Measurements from ENCODE around the gene BNIP2. TPM values are rescaled to one million over a fixed set of nuclear protein-coding genes. Genes with fewer than 3 reads are reported as not detected.
"Not testable (repeated sequence)": the region's sequence is repeated elsewhere in the genome, so short reads cannot be mapped to it uniquely, and the experiment has no call there.

BNIP2 gene
- total RNA-seq, 1 donor from 2014 or later: 59.2 TPM

GRCh38 chr15:59649603-59650002 is 39.5 kb downstream of the BNIP2 start:
- peaks cover 10% of the 10 kb centered on the region for H3K4me1 Mint-ChIP-seq (ENCODE audit: low read depth)
- peaks cover 19% of the 10 kb centered on the region for H3K36me3 Mint-ChIP-seq (ENCODE audit: low read depth)
- H3K9me3 Mint-ChIP-seq (ENCODE audit: low read depth): peaks cover 3% of the 10 kb centered on the region
- no peak for DNase-seq (ENCODE audit: low spot score)
- H3K27me3 Mint-ChIP-seq (ENCODE audit: low read depth): no peaks in the 10 kb centered on the region
- H3K4me3 Mint-ChIP-seq (ENCODE audit: unreplicated experiment): no peak overlapping the region
- H3K27ac Mint-ChIP-seq (ENCODE audit: unreplicated experiment): no peak overlapping the region
- no peak for TF ChIP-seq CTCF (IDR thresholded peaks at IDR 0.05)

GRCh38 chr15:59647085-59647484 is 42.0 kb downstream of the BNIP2 start:
- TF ChIP-seq CTCF (IDR thresholded peaks at IDR 0.05): no peak
- Mint-ChIP-seq H3K9me3 (ENCODE audit: low read depth) (no peaks in the 10 kb centered on the region), H3K27ac (ENCODE audit: unreplicated experiment) (no peak overlapping the region), H3K4me1 (ENCODE audit: low read depth) (peaks cover 10% of the 10 kb centered on the region), H3K4me3 (ENCODE audit: unreplicated experiment) (no peak overlapping the region), H3K36me3 (ENCODE audit: low read depth) (peaks cover 14% of the 10 kb centered on the region), H3K27me3 (ENCODE audit: low read depth) (no peaks in the 10 kb centered on the region)
- DNase-seq (ENCODE audit: low spot score): no peak

- peaks cover 10% of the 10 kb centered on the region for H3K4me1 Mint-ChIP-seq (ENCODE audit: low read depth)
- no peaks in the 10 kb centered on the region for H3K9me3 Mint-ChIP-seq (ENCODE audit: low read depth)
- H3K4me3 Mint-ChIP-seq (ENCODE audit: unreplicated experiment): no peak overlapping the region
- no peak overlapping the region for H3K27ac Mint-ChIP-seq (ENCODE audit: unreplicated experiment)
- no peaks in the 10 kb centered on the region for H3K27me3 Mint-ChIP-seq (ENCODE audit: low read depth)
- peaks cover 11% of the 10 kb centered on the region for H3K36me3 Mint-ChIP-seq (ENCODE audit: low read depth)
- no peak for DNase-seq (ENCODE audit: low spot score)
- no peak for TF ChIP-seq CTCF (IDR thresholded peaks at IDR 0.05)
Observed at GRCh38 chr15:59646277-59646676, 42.8 kb downstream of the BNIP2 start.

GRCh38 chr15:59645812-59646211 is 43.3 kb downstream of the BNIP2 start:
- DNase-seq (ENCODE audit: low spot score); H3K27ac Mint-ChIP-seq (ENCODE audit: unreplicated experiment); H3K4me3 Mint-ChIP-seq (ENCODE audit: unreplicated experiment); H3K27me3 Mint-ChIP-seq (ENCODE audit: low read depth); H3K4me1 Mint-ChIP-seq (ENCODE audit: low read depth); H3K9me3 Mint-ChIP-seq (ENCODE audit: low read depth): not testable (repeated sequence)
- H3K36me3 Mint-ChIP-seq (ENCODE audit: low read depth): peaks cover 13% of the 10 kb centered on the region

GRCh38 chr15:59644756-59645155 is 44.4 kb downstream of the BNIP2 start:
- H3K4me1 Mint-ChIP-seq (ENCODE audit: low read depth): peaks cover 6% of the 10 kb centered on the region

More at GRCh38 chr15:59644756-59645155, 44.4 kb downstream of the BNIP2 start:
- TF ChIP-seq CTCF (IDR thresholded peaks at IDR 0.05): no peak
- DNase-seq (ENCODE audit: low spot score): no peak
- Mint-ChIP-seq H3K4me3 (ENCODE audit: unreplicated experiment) (no peak overlapping the region), H3K9me3 (ENCODE audit: low read depth) (no peaks in the 10 kb centered on the region), H3K27me3 (ENCODE audit: low read depth) (no peaks in the 10 kb centered on the region), H3K36me3 (ENCODE audit: low read depth) (peaks cover 9% of the 10 kb centered on the region), H3K27ac (ENCODE audit: unreplicated experiment) (no peak overlapping the region)

All from chondrocyte (in vitro differentiated cells).